Astrocyte of the cerebellum (primary cell): Measurements from ENCODE around the gene UBE2QL1.

Experiments
- DNase-seq: peaks from one replicate; pipeline ENCODE4 v3.0.0-alpha.2; 2011; ENCODE audit warnings: low read depth
- H3K4me3 ChIP-seq: 2 replicates; pipeline ENCODE4 v1.5.1; 2011; ENCODE audit warnings: mild to moderate bottlenecking, low read depth, low read length, moderate library complexity
- CTCF ChIP-seq: IDR thresholded peaks from 2 replicates; pipeline ENCODE4 v1.5.1; 2012; ENCODE audit warnings: low read length, low read depth, moderate library complexity, mild to moderate bottlenecking; ENCODE audit errors: missing control alignments
- in situ Hi-C: cut with HindIII; loops from 2 replicates; pipeline ENCODE4 v1.10.0; 2017; ENCODE audit warnings: low sequenced_read_pairs

UBE2QL1 gene

DNA sequence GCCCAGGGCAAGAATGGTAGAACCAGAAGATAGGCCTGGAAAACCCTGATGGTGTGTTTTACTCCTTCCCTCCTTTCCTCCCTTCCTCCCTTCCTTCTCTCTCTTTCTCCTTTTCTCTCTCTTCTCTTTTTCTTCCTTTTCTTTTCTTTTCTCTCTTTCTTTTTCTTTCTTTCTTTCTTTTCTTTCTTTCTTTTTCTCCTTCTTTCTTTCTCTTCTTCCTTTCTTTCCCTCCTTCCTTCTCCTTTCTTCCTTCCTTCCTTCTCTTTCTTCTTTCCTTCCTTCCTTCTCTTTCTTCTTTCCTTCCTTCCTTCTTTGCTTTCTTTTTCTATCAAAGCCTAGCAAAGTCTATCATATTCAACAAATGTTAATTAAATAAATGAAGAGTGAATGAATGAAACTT is 24.0 kb upstream of the UBE2QL1 start:
- DNase-seq, result no peak
- in situ Hi-C loops, result no loop called here
- H3K4me3 ChIP-seq, result no peak overlapping the region
- no peak for TF ChIP-seq CTCF

- DNase-seq, result no peak
- in situ Hi-C loops, result no loop called here
- no peak overlapping the region for H3K4me3 ChIP-seq
- no peak for TF ChIP-seq CTCF
Observed at GRCh38 chr5:6427694-6428093, 21.0 kb upstream of the UBE2QL1 start.

GRCh38 chr5:6430418-6431028 is 18.1 kb upstream of the UBE2QL1 start:
- DNase-seq, result no peak
- TF ChIP-seq CTCF, result no peak
- in situ Hi-C loops, result no loop called here
- H3K4me3 ChIP-seq, result no peak overlapping the region

DNA sequence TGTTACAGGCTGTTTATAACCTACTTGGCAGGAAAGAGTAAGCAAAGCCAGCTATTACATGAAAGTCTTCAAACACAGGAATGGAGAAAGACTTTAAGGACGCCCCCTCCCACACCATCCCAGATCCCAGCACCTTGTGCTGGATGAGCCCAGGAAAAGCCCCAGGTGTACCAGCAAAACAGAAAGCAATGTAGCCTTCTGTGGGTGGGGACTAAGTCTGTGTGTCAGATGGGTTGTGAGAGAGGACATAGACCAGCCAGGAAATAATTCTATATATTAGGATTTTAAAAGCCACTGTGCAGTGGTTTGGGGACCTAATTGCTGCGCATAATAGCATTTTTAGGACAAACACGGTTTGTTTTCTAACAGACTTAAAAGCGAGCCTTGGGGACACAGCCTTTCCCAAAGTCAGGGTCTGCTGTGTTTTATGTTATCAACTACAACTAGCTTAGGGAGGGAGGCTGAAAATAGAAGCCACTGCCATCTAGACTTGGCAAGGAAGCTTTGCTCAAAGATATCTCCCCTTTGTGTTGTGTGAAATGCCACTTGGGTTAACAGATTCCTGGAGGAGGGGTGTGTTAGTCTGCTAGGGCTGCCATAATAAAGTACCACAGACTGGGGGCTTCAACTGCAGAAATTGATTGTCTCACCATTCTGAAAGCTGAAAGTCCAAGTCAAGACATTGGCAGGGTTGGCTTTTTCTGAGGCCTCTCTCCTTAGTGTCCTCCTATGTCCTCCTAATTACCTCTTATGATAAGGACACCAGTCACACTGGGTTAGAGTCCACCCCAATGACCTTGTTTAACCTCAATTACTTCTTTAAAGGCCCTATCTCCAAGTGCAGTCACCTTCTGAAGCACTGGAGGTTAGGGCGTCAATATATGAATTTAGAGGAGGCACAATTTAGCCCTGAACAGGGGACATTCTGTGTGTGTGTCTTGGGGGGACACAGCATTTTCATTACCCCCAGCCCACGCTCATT is 17.2 kb upstream of the UBE2QL1 start:
- in situ Hi-C loops, result no loop called here
- TF ChIP-seq CTCF, result no peak
- no peak for DNase-seq

GRCh38 chr5:6432206-6432605 is 16.5 kb upstream of the UBE2QL1 start:
- H3K4me3 ChIP-seq, result no peak overlapping the region
- in situ Hi-C loops, result no loop called here
- no peak for TF ChIP-seq CTCF
- no peak for DNase-seq

More for the DNA sequence above, 17.2 kb upstream of the UBE2QL1 start:
- H3K4me3 ChIP-seq, result no peak overlapping the region

- H3K4me3 ChIP-seq, result no peak overlapping the region
- no peak for TF ChIP-seq CTCF
- no peak for DNase-seq
- in situ Hi-C loops, result no loop called here
Observed at GRCh38 chr5:6434731-6435130, 13.9 kb upstream of the UBE2QL1 start.
